GM18502 (cell line): ENCODE measurements around the gene BRD3.

Experiments
- ATAC-seq: cut with Tn5 transposase; IDR thresholded peaks from one replicate; pipeline ENCODE4 v1.9.1; 2021; ENCODE audit warnings: mild to moderate bottlenecking; ENCODE audit not compliant: unreplicated experiment, poor library complexity

BRD3 gene

GRCh38 chr9:134066913-134067851 lies 644 bp downstream of the BRD3 start:
- peak; percentile 14 for ATAC-seq

DNA sequence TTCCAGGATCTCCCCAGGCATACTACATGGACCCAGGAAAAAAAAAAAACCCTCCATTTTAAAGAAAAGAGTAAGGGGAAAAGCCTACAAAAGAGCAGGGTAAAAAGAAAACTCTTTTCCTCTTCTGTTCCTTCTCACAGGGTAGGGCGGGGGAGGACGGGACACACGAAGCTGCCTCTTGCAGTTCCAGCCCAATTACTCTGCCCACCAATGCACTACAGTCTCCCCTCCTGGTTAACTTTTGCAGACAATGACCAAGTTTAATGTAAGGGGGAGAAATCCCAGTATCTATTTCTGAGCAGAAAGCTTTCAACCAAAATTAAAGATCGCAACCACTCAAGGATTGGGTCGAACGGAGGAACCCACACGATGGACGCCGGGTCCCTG lies 1.3 kb downstream of the BRD3 start:
- ATAC-seq: no peak

DNA sequence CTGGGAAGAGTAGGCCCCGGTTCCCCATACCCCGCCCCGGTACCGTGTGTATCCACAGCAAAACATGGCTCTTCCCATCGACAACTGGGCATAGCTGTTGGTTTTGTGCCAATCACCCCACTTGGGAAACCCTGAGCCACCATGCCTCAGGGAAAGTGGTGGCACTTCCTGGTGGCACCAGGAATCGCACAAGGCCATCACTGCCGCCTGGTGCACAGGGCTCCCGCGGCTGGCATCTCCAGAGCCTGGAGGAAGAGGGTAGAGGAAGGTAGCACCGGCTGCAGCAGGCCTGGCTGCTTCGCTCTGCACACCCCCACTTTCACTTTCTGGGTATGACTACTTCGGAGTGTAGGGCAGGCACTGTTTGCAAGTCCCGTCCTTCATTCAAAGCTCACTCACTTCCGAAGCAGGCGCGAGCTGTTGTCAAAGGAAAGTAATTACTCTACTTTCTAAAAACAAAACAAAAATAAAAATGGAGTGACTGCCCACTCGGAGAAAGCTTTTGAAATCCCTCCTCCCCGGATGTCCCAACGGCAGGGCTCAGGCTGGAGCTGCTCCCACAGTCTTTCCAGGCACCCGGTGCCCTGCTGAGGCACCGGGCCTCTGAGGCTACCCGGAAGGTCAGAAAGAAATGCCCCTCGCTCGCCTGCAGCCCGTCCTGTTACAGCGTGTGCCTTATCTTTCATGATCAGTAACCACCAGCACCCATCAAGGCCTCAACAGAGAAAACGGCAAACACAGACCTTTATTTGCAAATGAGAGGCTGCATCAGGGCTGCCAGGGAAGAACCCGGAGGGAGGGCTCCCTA lies 2.0 kb downstream of the BRD3 start:
- ATAC-seq: no peak

DNA sequence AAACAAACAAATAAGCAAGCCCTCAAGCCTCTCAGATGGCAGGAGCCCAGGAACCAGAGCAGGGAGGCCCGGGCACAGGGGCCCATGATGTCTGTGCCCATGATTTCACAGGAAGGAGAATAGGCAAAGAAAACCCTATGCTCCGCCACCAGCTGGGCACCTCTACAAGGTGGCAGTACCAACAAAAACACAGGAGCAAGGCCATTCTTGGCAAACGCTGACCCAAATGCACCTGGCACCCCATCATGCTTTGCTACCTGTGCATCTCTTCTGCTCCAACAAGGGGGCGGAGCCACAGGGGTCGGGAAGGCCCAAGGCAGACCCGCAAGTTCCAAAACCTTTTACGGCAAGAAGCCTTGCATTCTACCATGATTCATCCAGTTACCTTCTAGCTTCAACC lies 3.1 kb downstream of the BRD3 start:
- ATAC-seq: no peak

DNA sequence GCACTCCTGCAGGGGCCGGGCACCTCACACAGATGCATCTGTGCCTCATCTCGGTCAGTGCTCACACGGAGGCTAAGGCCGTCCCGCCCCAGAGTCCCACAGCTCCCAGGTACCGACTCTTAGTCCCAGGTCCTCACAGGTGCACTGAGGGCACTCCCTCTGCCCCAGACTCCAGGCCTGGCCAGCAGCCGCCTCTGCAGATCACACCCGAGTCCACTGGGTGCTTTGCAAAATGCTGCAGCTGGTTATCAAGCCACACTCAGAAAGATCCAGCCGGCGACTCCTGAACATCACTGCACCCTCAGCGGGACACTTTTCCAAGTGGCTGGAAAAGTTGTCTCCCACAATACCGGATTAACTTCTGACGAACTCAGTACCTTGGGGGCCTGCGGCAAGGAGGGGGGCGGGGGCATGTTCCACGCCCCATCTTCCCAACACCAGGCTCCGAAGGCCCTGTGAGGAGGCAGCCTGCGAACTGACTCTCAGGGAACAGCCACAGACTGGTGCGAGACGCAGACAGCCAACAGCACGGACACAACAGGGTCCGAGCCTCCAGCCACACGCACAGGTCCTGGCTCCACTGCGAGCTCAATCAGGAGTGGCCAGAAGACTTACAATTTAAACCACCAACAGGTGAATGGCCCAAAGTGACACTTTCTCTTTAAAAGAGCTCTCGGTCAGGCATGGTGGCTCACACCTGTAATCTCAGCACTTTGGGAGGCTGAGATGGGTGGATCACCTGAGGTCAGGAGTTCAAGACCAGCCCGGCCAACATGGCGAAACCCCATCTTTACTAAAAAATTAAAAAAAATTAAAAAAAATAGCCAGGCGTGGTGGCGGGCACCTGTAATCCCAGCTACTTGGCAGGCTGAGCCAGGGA lies 4.0 kb downstream of the BRD3 start:
- ATAC-seq: no peak

DNA sequence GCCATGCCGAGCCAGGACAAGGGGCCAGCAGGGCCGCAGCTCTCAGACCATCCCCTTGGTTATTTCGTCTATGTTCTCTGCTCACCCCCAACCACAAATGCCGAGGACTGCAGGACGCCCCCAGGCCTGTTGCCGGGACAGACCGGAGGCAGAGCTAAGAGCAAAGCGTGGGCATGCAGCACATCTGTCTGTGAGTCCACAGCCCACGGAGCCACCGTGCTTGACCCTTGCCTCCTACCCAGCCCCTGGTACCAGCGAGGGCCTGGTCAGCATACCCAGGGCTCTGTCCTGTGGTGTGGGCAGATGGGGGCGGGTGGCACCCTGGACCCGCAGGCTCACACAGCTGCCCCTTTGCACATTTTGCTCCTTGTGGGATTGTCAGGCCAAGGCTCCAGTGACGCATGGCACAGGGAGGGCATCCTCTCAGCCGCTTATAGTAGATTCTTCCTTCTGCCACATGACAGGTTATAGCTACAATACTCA lies 4.7 kb downstream of the BRD3 start:
- ATAC-seq: no peak

GRCh38 chr9:134062461-134063087 lies 5.3 kb downstream of the BRD3 start:
- ATAC-seq: no peak

- ATAC-seq: no peak
Measured at GRCh38 chr9:134061688-134062371, 6.0 kb downstream of the BRD3 start.

DNA sequence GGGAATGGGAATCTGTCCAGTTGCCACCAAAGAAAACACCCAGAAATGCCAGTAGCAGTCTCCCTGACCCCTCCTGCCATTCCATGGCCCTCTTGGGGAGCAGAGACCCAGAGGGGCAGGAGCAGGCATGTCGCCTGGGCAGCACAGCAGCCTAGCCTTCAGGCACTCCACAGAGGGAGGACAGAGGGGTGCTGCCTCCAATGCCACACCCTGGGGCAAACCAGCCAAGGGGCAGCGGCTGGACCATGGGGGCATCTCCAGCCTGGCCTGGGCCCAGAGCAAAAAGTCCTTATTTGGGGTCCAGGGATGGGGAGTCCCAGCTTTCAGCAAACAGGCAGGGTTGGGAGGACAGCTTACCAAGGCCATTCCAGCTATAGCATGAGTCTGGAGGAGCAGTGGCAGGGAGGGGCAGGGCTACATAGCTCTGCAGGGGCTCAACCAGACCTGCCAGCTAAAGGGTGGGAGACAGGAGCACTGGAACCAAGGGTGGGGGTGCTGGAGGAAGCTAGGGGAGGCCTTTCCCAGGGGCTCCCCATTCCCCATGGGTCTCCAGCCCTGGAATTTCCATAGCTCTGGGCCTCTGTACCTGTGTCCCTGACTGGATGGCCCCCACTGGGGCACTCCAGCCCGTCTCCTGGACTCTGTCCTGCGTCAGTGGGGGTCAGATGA lies 6.7 kb downstream of the BRD3 start:
- no peak for ATAC-seq

GRCh38 chr9:134060546-134060945 lies 7.3 kb downstream of the BRD3 start:
- ATAC-seq: no peak

GRCh38 chr9:134059661-134060395 lies 8.0 kb downstream of the BRD3 start:
- ATAC-seq: peak; percentile 84

GRCh38 chr9:134059188-134059641 lies 8.6 kb downstream of the BRD3 start:
- ATAC-seq: no peak

- ATAC-seq: no peak
Measured at GRCh38 chr9:134058716-134059115, 9.1 kb downstream of the BRD3 start.

GRCh38 chr9:134057751-134058701 lies 9.8 kb downstream of the BRD3 start:
- ATAC-seq: no peak

DNA sequence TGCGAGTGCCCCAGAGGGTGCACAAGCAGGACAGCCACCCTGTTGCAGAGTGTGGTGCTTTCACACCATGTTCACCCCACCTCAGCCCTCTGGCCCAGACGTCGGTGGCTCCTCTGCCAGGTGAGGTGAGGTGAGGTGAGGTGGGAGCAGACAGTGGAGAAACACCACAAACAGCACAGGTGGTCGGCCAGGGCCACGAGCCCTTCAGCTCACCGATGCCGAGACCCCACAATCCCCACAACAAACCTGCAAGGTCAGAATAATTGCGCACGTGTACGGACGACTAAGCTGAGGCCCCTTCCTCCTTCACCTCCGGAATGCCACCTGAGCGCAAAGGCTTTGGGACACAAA lies 10.5 kb downstream of the BRD3 start:
- ATAC-seq: no peak

DNA sequence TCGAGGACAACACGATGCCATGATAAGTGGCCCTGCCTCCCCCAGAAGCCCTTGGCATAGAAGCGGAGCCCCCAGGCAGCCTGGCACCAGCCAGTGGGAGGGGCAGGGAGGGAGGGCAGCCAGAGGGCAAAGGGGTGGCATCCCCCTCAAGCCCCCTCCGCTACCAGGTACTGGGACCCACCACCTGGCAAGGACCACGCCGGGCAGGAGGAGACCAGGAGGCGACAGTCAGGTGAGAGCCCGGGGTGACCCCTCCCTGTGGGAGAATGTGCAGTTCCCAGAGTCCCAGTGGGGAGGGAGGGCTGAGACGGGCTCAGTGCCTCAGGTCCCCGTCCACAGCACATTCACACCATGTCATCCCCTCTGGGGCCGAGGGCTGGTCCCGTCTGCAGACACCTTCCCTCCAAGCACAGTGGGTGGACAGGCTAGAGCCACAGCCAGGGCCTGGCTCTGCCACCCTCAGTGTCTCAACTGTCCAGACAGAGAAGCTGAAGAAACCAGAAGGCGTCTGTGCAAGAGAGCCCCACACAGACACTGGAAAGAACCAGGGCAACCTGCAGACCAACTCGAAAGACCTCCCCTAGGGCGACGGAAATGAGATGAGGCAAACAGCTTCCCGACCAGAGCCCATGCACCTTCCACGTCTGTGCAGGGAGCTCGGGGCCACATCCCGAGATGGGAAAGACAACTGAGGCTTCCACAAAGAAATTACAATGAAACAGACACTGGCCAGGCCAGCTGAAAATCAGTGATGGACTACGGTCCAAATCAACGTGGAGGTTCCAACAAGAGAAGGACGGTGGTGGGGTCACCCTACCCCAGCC lies 11.1 kb downstream of the BRD3 start:
- ATAC-seq: no peak
